ENCODE data around the gene C17orf100.
"Not testable (repeated sequence)": the region's sequence is repeated elsewhere in the genome, so short reads cannot be mapped to it uniquely, and the experiment has no call there.

The C17orf100 gene

GRCh38 chr17:6669479-6670212, 18.1 kb downstream of the C17orf100 start:
- DNase-seq: no peak

DNA sequence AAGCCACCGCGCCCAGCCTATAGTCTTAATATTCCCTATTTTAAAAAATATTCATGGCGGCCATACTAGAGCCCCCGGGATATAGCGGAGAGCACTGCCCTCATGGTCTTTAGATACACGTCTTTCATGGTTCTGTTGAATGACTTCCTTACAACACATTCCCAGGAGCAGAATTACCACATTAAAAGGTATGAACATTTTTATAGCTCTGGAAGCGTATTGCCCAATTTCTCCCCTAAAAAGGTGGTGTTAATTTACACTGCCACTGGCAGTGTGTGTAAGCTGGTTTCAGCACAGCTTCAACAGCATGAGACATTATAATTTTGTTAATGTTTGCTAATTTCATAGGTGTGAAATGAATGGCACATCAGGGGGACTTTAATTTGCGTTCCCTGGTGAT, 19.0 kb downstream of the C17orf100 start:
- DNase-seq: no peak

DNA sequence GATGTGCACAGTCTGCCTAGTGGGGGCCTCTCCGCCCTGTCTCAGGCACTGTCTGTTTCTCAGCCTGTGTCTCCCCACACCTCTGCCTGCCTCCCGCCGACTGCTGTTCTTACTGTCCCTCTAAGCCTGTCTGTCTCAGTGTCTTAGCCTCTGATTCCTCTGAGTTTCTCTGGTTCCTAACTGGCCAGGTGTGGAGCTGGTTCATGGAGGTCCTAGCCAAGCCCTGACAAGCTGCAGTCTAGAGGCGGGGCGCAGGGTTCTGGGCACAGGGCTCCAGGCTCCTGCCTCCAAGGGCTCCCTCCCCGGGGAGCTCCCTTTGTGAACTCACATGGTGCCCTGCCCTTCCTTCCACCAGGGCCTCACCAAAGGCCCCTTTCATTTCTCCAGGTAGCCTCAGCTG, 19.4 kb downstream of the C17orf100 start:
- no peak for DNase-seq

- DNase-seq: no peak
These were observed 19.9 kb downstream of the C17orf100 start for GRCh38 chr17:6671431-6671830.

- DNase-seq: no peak
These were observed 23.0 kb downstream of the C17orf100 start for GRCh38 chr17:6674586-6674985.

DNA sequence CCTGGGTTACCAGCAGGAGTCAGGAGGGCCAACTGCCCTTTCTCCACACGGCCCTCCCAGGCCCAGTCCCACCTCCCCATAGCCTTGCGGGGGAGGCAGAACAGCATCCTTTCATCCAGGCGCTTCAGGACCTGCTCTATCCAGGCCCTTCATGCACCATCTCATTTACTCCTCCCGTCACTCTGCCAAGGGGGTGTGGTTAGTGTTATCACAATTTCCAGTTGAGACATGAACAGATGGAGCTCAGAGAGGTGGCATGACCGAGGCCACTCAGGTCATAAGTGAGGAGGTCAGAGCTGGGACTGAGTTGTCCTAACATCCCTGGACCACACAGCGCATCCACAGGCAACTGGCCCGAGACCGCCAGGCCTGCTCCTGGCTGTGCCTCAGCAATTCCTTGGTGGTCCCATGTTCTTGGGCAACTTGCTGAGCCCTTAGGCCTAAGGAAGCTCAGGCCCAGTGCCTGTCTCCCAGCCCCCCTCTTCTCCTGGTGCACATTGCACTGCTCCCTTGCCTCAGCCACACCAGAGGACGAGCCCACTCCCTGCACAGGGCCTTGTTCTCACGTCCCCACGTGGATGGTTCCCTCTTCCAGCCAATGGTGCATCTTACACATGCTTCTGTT, 23.8 kb downstream of the C17orf100 start:
- no peak for DNase-seq

- DNase-seq: no peak
These were observed 25.2 kb downstream of the C17orf100 start for GRCh38 chr17:6676802-6677157.

GRCh38 chr17:6677158-6677831, 25.7 kb downstream of the C17orf100 start:
- no peak for DNase-seq

DNA sequence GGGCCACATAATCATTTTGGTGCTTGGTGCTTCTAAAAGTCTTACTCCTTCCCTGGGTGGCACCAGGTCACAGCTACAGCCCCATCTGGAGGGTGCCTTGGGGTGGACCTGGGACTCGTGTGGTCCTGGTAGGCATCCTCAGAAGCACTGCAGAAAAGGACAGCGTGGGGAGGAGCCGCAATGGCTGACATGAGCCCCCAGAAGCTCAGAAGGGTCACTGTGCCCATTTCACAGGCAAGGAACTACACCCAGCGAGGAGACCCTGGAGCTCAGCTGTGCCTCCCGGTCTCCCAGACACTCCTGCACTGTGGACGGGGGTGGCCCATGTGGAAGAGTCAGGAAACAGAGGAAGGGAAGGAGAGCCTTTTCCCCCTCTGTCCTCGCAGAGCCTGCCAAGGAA, 26.4 kb downstream of the C17orf100 start:
- DNase-seq: no peak

DNA sequence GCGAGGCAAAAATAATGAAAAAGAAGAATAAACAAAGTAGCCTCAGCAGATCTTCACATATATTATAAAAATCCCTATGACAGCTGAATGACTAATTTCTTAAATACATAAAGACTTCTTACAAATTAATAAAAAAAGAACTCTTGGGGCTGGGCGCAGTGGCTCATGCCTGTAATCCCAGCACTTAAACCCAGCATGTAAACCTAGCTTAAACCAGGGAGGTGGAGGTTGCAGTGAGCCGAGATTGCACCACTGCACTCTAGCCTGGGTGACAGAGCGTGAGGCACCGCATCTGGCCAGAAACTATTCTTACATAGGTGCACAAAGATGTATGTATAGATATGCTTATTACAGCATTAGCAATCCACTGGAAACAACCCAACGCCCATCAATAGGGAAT, 27.7 kb downstream of the C17orf100 start:
- DNase-seq: no peak

DNA sequence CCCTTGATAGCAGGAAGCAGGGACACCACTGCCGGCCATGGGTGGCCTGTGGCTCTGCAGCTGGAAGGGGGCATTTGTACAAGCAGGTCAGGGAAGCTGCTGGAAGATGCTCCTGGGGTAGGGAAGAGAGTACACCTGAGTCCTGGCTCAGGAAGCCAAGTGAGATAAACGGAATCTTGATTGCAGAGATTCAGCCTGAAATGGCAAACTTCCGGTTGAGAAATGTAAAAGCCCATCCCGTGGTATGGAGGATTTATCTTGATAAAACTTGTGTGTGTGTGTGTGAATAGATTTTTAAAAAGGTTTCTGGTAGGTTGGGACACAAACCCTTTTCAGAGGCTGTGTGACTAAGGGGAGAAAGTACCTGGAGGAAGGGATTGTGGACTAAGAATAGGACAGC, 29.6 kb downstream of the C17orf100 start:
- no peak for DNase-seq

DNA sequence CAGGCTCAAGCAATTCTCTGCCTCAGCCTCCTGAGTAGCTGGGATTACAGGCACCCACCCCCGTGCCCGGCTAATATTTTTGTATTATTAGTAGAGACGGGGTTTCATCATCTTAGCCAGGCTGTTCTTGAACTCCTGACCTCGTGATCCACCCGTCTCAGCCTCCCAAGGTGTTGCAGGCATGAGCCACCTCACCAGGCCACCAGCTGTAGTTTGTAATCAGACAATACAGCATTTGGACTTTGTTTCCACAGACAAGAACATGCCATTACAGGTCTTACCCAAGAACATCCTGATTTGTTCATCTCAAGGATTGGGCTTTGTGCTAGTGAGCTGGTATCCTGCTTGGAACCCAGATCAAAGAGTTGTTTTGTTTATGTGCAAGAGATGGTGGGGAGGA, 30.1 kb downstream of the C17orf100 start:
- no peak for DNase-seq

DNA sequence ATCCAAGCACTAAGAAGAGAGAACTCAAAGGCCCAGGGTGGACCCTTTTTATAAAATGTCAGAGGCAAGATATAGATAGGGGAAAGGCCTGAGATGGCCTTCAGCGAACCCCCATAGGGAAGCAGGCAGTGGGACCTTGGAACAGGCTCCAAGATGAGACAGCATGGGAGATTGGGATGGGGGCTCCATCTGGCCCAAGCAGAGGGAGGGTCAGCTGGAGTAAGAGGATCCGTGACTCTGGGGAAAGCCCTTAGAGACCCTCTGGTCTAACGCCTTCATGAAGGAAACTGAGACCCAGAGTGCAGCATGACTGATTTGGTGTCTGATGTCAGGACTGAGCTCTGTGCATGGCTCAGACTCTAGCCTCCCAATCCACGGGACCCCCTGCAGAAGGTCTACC, 30.8 kb downstream of the C17orf100 start:
- DNase-seq: no peak

DNA sequence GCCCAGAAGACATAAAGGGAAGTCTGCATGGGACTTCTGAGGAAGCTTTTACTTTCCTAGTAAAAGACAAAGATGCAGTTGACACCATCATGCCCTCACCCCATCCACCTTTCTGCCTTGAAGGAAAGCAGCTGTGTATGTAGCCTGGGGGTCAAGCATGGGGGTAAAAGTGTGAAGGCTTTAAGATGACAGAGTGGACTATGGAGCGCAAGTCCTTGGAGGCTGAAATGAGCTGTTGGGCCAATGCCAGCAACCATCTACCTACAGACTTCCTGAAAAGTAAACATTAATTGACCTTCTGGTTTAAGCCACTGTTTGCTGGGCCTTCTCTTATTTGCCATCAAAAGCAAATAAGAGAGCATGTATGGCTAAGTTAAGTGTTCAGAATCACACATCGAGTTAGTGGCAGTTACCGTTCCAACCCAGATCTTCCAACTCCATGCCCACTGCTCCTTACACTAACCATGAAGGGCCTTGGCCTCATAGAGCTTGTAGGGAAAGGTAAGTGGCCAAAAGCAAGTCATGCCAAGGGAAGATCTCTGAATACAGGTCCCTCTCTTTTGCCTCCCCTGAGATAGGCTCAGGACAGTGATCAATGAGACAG, 31.6 kb downstream of the C17orf100 start:
- DNase-seq: no peak

DNA sequence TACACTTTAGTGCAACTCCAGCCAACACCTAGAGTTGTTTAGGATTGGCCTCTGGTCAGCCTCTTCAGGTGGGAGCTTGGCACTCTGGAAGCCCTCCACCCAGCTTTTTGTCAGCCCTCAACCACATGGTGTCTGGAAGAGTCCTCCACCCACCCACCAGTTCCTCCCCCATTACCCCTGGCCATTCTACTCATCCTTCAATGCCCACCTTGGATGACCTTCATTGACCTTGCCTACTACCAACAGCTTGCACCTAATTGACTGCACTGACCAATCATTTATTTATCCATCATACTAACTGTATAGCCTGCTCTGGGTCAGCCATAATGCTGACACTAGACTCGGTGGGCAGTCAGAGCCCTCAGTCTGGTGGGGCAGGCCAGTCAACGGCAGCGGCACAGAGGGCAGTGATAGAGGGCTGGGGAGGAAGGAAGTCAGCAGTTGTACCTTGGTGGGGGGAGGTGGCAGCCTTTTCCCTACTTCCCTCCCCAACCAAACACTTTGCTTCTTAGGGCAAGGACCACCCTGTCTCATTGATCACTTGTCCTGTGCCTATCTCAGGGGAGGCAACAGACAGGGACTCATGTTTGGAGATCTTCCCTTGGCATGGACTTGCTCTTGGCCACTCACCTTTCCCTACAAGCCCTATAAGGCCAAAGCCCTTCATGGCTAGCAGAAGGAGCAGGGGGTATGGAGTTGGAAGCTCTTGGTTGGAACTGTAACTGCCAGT, 32.3 kb downstream of the C17orf100 start:
- DNase-seq: no peak

DNA sequence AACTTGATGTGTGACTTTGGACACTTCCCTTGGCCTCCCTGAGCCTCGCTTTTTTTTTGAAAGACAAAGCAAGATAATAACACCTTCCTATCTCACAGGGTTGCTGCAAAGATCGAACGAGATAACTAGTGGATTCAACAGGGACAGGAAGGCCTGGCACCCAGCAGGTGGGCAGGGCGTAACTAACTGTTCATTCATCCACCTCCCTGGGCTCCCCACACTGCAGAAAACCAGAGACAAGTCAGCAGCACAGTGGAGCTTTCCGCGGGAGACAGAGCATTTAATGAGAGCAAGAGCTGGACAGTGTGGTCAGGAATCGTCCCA, 32.9 kb downstream of the C17orf100 start:
- DNase-seq: no peak

GRCh38 chr17:6684881-6685767, 33.6 kb downstream of the C17orf100 start:
- no peak for DNase-seq

DNA sequence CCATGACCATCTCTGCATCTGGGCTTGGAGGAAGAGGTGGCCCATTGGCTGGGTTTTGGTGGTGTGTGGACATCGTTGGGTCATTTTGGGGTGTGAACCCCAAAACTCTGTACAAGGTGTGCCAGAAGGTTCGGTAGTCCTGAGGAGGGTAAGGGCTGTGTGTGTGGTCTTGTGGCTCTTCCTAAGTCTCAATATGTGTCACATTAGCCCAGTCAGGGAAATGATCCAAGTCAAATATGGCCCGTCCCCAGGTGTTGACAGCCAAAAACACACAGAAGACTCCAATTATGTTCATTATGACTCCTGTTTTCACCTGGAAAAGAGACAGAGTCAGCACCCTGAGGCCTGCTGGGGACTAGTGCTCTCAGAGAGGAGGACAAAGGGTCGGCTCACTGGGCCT, 34.5 kb downstream of the C17orf100 start:
- no peak for DNase-seq

DNA sequence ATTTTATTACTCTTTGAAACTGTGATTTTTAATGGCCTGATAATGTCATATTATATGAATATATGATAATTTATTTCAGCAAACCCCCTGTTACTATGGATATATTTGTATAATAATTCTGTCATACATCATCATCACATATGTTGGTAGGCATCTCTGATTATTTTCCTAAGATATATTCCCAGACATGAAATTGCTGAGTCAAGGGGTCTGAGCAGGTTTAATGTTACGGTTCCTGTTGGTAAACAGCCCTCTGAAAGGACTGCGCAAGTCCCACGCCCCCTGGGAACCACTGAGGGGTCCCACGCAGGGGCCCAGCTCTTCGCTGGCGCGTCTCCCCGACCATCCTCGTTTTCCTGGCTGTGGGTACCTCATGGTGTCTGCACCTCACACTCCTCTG, 37.4 kb downstream of the C17orf100 start:
- DNase-seq: no peak

- DNase-seq: no peak
These were observed 39.1 kb downstream of the C17orf100 start for GRCh38 chr17:6690641-6691040.

DNA sequence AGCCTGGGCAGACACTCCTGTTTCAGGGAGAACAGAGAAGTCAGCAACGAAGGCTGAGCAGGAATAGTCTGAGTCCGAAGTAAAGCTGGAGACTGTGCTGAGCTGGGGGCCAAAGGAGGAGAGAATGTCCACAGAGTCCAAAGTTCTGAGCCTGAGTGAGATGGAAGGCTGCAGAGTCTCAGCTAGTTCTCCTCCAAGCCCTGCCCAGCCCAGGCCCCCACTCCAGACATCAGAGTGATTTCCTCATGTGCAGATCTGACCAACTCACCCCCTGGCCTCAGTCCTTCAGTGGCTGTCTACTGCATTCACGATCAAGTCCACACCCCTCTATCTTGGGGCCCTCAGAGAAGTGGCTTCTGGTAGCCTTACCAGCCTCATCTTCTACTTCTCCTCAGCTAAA, 40.0 kb downstream of the C17orf100 start:
- no peak for DNase-seq

DNA sequence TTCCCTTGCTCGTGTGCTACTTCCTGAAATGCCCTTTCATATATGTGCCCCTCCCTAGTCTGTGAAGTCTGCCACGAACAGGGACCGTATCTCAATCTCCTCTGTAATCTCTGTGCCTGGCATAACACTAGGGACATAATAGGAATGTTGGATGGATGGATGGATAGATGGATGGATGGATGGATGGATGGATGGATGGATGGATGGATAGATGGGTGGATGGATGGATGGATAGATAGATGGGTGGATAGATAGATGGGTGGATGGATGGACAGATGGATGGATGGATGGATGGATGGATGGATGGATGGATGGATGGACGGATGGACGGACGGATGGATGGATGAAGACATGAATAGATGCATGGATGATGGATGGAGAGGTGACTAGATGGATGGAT, 40.4 kb downstream of the C17orf100 start:
- DNase-seq: not testable (repeated sequence)

Measured in suppressor macrophage (primary cell).